ENCODE data around the gene MEIS1. TPM values are rescaled to one million over a fixed set of nuclear protein-coding genes. Genes with fewer than 3 reads are reported as not detected.

Gene MEIS1
- total RNA-seq, 1 experiment from 2014 or later = 9.1 TPM

GRCh38 chr2:66575625-66576310, 140.8 kb downstream of the MEIS1 start:
- Histone ChIP-seq H4K20me1 (ENCODE audit: insufficient read depth) (no peaks in the 10 kb centered on the region), H3F3A (ENCODE audit: insufficient read depth, low read depth) (no peaks in the 10 kb centered on the region), H3K27ac (no peak overlapping the region), H3K9me3 (ENCODE audit: insufficient read depth, low read depth) (no peaks in the 10 kb centered on the region), H3K4me1 (replicated peaks; ENCODE audit: insufficient read depth) (0 out of 2 replicates have a peak, but pooled peaks cover 19% of the 10 kb centered on the region), H3K79me2 (ENCODE audit: low read depth) (no peaks in the 10 kb centered on the region), H3K4me3 (peak overlapping the region; percentile 65; the same call in 1 of the 2 replicates), H3K4me2 (peak overlapping the region; percentile 96), H3K27me3 (ENCODE audit: insufficient read depth, low read depth) (peaks cover 27% of the 10 kb centered on the region; the same call in 1 of the 2 replicates), H3K36me3 (ENCODE audit: low read depth) (no peaks in the 10 kb centered on the region), H3K9me2 (ENCODE audit: insufficient read depth) (no peaks in the 10 kb centered on the region), H2AFZ (peak overlapping the region; percentile 73)
- no peak for DNase-seq
- peak; percentile 52; the same call in 1 of the 2 replicates for TF ChIP-seq CTCF (conservative IDR thresholded peaks at IDR 0.05)
- TF ChIP-seq EZH2 (IDR thresholded peaks at IDR 0.05; ENCODE audit: low read depth) = no peak
- CTCF ChIA-PET = interaction anchor here (0.6 to 2.7 kb wide), 4 partner anchors 17 to 1487 kb away, joined by 3 to 21 read pairs (median 6); no protein-coding TSS in a partner anchor
- POLR2A ChIA-PET (ENCODE audit: unreplicated experiment) = interaction anchor here (0.6 kb wide), 1 partner anchor 195 kb away, joined by 9 read pairs; no protein-coding TSS in a partner anchor
- intact Hi-C loops (cut with micrococcal nuclease; ENCODE audit: unreplicated experiment) = loop anchor here (1.0 to 10.0 kb wide), 6 partner anchors 79 to 1267 kb away; no protein-coding TSS in a partner anchor
- BruUV-seq (replicated peaks) = no TSS peak

- ChIA-PET POLR2A (ENCODE audit: unreplicated experiment) (no interaction called here), CTCF (interaction anchor here (1.1 kb wide), 1 partner anchor 8 kb away, joined by 4 read pairs; no protein-coding TSS in a partner anchor)
- BruUV-seq (replicated peaks) = no TSS peak
- Histone ChIP-seq H3K79me2 (ENCODE audit: low read depth) (no peaks in the 10 kb centered on the region), H3F3A (ENCODE audit: insufficient read depth, low read depth) (no peaks in the 10 kb centered on the region), H2AFZ (peak overlapping the region; percentile 93), H3K9me2 (ENCODE audit: insufficient read depth) (no peaks in the 10 kb centered on the region), H3K27ac (no peak overlapping the region), H3K9me3 (ENCODE audit: insufficient read depth, low read depth) (no peaks in the 10 kb centered on the region), H3K4me1 (replicated peaks; ENCODE audit: insufficient read depth) (0 out of 2 replicates have a peak, but pooled peaks cover 19% of the 10 kb centered on the region), H3K36me3 (ENCODE audit: low read depth) (no peaks in the 10 kb centered on the region), H3K4me2 (peak overlapping the region; percentile 100), H3K27me3 (ENCODE audit: insufficient read depth, low read depth) (peaks cover 27% of the 10 kb centered on the region; the same call in 1 of the 2 replicates), H3K4me3 (peak overlapping the region; percentile 82), H4K20me1 (ENCODE audit: insufficient read depth) (no peaks in the 10 kb centered on the region)
- intact Hi-C loops (cut with micrococcal nuclease; ENCODE audit: unreplicated experiment) = loop anchor here (5.0 to 10.0 kb wide), 2 partner anchors 899 to 1266 kb away; no protein-coding TSS in a partner anchor
- DNase-seq = no peak
- TF ChIP-seq CTCF (conservative IDR thresholded peaks at IDR 0.05) (no peak), EZH2 (IDR thresholded peaks at IDR 0.05; ENCODE audit: low read depth) (no peak)
Measured at GRCh38 chr2:66576311-66576560, 141.3 kb downstream of the MEIS1 start.

GRCh38 chr2:66576561-66577320, 141.8 kb downstream of the MEIS1 start:
- H3K79me2 ChIP-seq (ENCODE audit: low read depth) = no peaks in the 10 kb centered on the region
- H2AFZ ChIP-seq = peak overlapping the region; percentile 93
- TF ChIP-seq CTCF (conservative IDR thresholded peaks at IDR 0.05) = no peak
- H3K9me2 ChIP-seq (ENCODE audit: insufficient read depth) = no peaks in the 10 kb centered on the region
- DNase-seq = peak in 1 of 2 experiments; percentile 29
- no TSS peak for BruUV-seq (replicated peaks)
- H3K36me3 ChIP-seq (ENCODE audit: low read depth) = no peaks in the 10 kb centered on the region
- ChIA-PET POLR2A (ENCODE audit: unreplicated experiment) (no interaction called here), CTCF (interaction anchor here (0.9 to 1.1 kb wide), 2 partner anchors 9 to 148 kb away, joined by 4 to 5 read pairs; no protein-coding TSS in a partner anchor)
- intact Hi-C loops (cut with micrococcal nuclease; ENCODE audit: unreplicated experiment) = loop anchor here (5.0 to 10.0 kb wide), 2 partner anchors 898 to 1266 kb away; no protein-coding TSS in a partner anchor
- 0 out of 2 replicates have a peak, but pooled peaks cover 19% of the 10 kb centered on the region for H3K4me1 ChIP-seq (replicated peaks; ENCODE audit: insufficient read depth)
- peak overlapping the region; percentile 82 for H3K4me3 ChIP-seq
- no peaks in the 10 kb centered on the region for H3F3A ChIP-seq (ENCODE audit: insufficient read depth, low read depth)
- H3K27me3 ChIP-seq (ENCODE audit: insufficient read depth, low read depth) = peaks cover 27% of the 10 kb centered on the region; the same call in 1 of the 2 replicates
- H4K20me1 ChIP-seq (ENCODE audit: insufficient read depth) = no peaks in the 10 kb centered on the region
- H3K27ac ChIP-seq = no peak overlapping the region
- no peaks in the 10 kb centered on the region for H3K9me3 ChIP-seq (ENCODE audit: insufficient read depth, low read depth)
- peak overlapping the region; percentile 100 for H3K4me2 ChIP-seq
